GDM1 (cell line): ENCODE measurements around the gene TRAPPC2L.

Source experiments
- DNase-seq: peaks from one replicate; lab custom pipeline; 2025; lab: John Stamatoyannopoulos, UW

The TRAPPC2L gene

DNA sequence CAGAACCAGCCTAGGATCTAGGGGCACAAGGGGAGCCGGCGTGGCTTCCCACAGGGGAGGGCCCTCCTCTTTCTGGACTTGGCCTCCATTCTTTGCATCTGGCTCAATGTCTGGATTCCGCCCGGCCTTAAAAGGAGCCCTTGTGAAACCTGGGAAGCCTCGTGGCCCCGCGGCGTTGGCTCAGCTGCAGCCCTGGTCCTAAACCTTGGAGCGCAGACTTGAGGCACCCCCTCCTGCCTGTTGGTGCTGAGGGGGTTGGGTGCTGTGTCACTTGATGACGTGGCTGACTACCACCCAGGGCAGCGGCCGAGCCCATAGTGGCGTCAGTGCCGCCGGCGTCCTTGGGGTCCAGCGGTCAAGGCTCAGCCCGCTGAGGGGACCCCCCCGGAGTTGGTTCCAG is 4.4 kb downstream of the TRAPPC2L start:
- DNase-seq: no peak

DNA sequence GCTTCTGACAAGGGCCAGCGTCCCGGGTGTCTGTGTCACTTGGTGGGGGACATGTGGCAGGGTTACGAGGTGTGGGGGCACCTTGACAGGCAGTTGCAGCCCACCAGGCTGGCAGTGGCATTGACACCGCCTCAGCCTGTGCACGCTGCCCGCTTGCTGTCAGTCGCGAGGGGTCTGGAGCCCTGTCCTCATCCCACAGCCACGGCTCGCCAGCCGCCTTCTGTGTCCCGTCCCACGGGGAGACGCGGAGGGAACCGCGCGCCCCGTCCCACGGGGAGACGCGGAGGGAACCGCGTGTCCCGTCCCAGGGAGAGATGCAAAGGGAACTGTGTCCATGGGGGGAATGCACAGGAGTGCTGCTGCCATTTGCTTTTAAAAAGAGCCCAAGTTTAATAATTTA is 6.0 kb downstream of the TRAPPC2L start:
- no peak for DNase-seq

DNA sequence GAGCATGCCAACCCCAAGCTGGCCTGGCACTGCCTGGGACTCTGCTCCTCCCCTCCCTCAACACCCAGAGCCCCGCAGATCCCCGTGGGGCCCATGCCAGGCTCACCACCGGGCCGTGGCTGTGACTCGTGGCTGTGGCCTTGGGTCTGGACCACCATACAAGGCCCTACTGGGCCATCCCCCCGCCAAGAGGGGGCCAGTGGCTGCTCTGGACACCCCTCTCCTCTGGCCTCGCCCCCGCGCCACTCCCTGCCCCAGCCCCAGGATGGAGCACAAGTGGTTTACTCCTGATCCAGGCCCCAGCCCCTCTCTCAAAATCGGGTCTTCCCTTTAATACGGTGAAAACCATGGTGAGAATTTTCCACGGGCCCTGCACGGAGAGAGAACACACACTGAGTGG is 6.5 kb downstream of the TRAPPC2L start:
- DNase-seq: no peak

DNA sequence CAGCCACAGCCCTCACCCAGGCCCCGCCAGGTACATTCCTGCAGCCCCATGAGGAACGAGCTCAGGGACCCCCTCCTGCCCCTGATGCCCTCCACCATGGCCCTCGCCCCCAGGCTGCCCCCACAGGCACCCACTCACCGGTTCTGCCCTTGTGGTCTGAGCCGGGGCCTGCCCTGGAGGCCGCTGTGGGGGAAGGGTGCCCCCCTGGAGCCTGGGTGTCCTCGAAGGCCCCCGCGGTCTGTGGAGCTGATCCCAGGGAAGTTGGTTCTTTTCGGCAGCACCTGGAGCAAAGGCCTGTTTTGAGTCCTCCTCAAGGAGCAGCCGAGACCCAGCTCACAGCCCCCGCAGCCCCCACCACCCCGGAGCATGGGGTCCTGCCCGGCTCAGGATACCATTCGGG is 7.2 kb downstream of the TRAPPC2L start:
- no peak for DNase-seq

DNA sequence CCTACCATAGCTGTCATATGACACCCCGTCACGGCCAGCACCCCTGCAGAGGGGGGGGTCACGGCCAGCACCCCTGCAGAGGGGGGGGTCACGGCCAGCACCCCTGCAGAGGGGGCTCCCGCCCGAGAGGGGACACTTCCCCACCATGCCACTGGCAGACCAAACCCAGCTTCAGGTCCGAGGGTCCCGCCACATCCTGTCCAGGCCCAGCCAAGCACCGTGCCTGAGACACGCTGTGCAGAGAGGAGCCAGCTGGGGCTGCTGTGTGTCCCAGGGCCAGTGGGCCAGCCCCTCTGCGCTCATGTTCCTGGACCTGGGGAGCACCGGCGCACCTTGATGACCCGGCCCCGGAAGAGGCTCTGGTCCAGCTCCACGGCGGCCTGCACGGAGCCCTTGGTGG is 7.6 kb downstream of the TRAPPC2L start:
- DNase-seq: no peak

DNA sequence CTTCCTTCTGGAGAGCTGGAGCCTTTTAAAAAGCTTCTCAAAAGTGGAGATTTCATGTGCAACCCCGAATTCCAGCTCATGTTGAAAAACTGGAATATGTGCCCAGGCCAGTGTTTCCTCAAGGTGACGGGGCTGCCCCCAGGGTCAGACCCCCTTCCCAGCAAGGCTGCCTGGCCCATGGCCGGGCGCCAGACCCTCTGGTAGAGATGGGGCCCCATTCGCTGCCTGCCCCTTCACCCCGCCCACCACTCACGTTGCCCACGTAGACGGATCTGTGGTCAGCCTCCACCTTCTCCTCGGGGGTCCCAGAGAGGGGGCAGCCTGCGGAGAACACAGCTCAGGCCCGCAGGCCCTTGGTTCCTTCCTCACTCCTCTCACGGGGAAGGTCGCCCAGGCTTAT is 8.4 kb downstream of the TRAPPC2L start:
- no peak for DNase-seq

DNA sequence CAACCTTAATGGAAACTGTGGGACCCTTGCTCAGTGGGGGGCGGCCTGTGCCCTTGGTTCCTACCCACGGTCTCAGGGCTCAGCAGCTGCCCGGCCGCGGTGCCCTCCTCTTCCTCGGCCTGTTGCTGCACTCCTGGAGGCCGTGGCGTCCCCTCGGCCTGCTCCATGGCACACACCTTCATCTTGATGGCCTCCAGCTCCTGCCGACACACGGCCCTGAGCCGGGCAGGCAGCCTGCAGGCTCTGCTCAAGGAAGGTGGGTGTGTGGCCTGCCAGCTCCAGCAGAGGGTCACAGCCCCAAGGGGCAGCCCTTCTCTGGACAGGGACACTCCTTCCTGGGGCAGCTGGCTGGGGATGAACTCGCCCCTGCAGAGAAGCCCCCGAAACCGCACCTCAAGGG is 8.8 kb downstream of the TRAPPC2L start:
- DNase-seq: no peak

DNA sequence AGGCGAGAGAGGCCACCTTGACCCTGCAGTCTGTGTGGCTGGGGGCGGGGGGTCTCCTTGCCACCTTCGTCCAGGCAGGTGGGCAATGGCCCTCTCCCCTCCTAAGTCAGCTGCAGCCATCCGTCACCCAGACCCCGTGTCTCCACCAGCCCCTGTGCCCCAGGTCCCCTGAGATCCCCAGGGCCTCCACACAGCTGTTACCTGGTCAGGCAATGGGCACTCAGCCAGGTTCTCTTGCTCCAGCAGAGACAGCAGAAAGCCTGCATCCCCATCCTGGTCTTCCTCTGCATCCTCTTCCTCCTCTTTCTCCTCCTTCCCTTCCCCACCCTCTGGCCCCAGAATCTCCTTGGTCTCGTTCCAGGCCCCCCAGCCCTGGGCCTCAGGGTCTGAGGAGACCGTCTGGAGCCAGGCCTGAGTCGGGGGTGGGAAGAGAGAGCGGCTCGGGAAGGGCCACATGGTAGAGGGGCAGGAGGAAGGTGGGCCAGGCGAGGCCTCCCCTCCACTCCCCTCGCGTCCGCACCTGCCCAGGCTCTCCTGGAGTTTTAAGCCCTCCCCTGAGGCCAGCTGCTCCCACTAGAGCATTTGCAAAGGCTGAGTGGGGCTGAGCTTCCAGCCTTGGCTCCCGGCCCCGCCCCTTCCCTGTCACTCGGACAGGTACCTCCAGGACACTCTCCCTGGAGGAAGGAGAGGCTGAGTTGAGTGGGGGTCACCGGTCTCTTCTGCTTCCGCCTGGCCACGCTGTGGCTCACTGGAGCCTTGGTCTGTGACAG is 9.4 kb downstream of the TRAPPC2L start, which contains the start of gene PABPN1L:
PABPN1L (minus strand) TSS at position 510 of the 770 bp plus-strand sequence; CDS start at position 456, 54 bp downstream.
- no peak for DNase-seq

DNA sequence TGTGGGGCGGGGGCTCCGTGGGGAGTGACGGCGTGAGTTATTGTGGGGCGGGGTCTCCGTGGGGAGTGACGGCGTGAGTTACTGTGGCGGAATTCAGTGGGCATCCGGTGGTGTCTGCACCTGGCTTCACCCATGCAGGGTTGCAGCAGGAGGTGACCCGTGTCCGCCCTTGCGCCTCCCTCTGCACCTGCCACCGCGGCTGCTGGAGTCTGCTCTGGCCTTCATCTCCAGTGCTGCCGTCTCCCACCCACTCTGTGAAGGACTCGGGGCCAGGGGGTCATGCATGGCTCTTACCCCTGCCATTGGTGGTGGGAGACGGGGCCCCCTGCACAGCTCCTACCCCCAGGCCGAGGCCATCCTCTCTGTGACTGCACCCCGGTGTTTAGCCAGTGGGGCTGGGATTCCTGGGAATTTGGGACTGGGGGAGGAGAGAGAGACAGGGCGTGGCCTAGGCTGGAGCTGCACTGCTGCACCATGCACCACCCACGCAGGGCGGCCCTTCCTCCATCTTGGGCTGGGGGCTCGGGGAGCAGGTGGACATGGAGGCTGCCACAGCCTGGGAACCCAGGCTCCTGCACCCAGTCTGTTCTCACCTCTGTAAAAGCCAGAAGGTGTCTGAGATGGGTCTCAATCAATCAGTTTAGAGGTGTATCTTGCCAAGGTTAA is 10.8 kb downstream of the TRAPPC2L start:
- DNase-seq: no peak

DNA sequence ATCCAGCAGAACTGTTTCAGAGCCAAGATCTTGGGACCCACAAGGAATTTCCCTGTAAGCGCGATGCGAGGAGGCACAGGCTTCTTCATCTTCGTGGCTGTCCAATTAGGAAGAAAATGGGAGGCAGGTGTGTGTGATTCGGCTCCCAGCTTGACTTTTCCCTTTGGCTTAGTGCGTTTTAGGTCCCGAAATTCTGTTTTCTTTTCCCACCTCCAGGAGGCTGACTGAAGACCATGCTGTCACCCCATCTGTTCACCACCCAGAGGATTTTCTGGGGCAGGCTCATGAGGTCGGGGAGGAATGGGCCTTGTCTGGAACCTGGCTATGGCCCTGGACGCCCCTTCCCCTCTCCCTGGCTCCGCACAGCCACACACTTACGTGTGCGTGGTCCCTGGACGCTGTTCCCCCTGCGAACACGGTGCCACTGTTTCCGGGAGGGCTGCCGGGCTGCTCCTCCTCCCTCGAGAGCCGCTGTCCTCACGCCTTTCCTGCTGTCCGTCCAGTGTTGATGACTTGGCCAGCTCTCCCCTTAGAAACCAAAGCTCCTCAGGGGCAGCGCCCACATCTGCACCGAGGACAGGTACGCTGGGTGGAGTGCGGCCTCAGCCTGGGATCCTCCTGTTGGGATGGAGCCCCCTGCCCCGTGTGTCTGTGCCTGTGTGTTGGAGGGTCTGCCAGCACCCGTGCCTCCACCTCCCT is 12.2 kb downstream of the TRAPPC2L start:
- DNase-seq: no peak

DNA sequence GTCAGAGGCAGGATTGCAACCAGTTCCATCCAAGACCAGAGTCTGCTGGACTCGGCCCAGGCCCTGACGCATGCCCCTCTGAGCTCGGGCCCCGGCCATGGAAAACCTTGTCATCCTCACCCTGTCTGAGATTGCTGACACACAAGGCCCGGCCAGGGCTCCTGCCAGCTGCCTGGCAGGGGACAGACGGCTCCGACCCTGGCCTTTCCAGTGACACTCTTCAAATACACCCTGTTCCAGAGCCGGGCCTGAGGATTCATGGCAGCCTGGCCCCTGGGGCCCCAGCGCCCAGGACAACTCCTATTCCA is 12.7 kb downstream of the TRAPPC2L start:
- DNase-seq: no peak

DNA sequence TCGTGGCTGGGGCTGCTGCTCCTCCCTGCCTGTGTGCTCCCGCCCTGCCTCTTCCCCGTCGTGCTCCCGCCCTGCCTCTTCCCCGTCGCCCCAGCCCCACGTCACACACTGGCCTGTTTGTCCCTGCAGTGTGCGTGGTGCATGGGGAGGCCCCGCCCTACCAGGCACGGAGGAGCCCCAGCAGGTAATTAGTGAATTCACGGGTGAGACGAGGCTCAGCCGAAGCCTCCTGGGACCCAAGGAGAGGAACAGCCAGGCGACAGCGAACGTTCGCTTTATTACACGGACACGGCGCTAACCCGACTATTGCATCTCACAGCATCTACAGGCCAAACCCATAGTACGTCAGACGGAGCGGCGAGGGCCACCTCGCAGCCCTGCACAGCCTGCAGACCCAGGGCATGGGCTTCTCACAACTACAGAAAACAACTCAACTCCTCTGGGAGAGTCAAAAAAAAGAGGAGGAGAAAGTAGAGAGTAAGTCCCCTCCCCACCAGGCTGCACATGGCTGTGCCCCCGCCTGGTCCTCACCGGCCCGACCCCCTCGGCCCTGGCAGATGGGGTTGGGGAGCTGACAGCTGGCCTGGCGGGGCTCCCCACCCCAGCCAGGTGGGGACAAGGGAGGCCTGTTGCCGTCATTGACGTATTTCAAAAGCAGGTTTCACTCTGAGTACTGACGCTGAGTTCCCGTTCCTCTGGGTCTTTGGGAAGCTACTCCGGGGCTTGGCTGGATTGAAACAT is 13.9 kb downstream of the TRAPPC2L start:
- no peak for DNase-seq

DNA sequence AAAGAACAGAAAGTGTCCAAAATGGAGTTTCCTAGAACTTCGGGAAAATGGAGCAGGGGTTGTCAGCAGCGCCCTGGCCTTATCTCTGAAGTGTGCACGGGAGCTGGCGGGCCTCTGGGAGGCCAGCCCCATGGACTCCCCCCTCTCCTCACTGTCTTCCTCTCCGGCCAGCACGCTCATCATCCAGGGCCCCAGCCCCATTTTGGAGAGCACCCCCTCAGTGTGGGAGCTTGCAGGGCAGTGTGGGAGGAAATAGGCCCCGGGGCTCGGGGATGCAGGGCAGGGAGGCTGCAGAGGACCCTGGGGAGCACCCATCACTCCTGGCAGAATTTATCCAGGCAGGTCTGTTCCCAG is 14.4 kb downstream of the TRAPPC2L start:
- no peak for DNase-seq

DNA sequence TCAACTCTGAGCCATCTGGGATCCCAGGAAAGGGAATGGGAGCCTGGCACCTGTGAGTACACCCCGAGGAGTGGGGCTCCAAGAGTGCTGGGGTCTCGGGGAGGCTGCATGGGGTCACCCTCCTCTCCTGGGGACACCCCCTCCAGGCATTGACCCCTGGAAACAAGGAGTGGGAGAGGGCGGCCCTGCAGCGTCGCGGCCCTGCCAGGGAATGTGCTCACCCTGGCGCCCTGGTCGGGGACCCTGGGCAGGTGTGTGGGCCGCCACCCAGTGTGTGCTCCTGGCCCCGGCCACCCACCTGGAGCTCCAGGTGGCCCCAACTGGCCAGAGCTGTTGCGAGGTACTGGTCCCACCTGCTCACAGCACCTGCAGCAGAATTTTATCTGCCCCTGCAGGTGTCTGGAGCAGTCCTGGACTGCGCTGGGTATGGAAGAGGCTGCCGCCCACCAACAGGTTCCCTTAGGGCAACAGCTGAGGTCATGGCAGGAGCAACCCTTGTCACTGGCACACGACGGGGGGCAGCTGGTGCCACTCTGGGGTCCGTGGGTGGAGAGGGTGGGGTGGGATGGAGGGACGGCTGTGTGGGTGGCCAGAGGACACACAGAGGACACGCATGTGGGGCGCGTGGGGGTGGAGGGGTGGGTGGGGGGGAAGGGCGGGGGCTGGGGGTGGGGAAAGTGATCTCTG is 14.9 kb downstream of the TRAPPC2L start:
- DNase-seq: no peak

DNA sequence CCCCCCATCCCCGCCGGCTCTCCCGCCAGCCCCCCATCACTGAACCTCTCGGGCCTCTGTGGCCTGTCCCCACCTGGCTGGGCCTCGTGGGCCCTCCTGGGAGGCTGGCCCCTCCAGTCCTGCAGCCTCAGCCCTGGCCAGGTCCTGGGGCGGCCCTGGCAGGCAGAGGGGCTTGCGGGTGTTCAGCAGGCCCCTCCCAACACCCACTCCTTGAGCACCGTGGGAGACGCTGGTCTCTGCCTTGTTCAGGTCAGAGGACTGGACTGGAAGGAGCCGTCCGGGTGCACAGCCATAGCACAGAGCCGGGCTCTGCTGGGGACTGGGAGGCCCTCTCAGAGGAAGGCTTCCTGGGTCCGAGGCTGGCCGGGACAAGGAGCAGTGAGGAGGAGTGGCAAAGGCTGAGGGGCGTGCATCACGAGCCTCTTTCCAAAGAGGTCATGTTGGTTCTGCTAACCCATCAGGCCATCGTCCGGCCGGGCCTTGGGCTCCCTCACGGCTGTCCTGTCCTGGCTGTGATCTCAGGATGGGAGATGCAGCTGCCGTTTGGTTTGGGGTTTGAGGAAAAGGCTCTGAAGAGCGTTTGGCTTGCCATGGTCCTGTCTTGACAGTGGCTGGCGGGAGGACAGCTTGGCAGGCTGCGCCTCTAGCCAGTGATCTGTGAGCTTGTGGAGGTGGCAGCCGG is 15.9 kb downstream of the TRAPPC2L start:
- no peak for DNase-seq

DNA sequence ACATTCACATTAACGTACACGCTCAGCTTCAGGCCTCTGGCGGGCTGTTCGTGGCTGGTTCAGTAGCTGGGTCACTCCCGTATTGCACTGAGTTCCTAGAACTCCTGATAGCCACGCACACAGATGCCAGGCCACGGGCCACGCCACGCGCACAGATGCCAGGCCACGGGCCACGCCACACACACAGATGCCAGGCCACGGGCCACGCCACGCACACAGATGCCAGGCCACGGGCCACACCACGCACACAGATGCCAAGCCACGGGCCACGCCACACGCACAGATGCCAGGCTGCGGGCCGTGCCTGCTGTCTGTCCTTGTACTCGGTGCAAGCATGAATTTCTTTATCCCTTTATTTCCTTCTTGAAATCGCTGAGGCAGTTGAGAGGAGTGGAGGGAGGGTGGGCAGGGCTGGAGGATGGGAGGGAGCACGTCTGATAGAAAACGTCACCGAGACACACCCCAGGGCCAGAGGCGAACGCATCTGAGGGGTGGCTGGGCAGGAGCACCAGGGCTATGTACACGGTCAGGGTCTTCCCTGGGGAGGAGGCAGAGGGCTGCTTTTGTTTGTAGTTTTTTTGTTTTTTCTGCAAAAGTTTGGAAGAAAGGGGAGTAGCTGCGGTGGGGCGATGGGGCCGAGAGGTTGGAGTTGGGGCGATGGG is 18.1 kb downstream of the TRAPPC2L start:
- no peak for DNase-seq

DNA sequence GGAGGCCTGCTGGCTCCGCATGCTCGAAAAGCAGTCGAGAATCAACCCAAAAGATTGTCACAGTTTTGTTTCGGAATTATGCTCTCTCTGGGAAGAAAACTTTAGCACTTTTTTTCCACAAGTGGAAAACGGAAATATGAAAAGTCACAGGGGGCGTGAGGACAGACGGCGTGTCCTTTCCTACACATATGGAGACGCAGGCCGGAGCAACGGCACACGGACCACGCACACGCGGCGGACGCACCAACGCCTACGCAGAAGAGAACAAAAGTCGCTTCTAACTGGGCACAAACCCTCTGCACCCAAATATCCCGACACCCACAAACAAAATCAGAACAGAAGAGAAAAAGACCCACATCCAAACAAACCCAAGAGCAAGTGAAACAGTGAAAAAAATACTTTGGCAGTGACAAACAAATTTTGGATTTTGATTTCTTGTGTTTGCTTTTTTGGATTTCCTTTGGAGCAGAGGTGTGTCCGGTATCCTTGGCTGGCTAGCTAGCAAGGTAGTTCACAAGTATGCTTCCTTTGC is 18.8 kb downstream of the TRAPPC2L start:
- DNase-seq: no peak

DNA sequence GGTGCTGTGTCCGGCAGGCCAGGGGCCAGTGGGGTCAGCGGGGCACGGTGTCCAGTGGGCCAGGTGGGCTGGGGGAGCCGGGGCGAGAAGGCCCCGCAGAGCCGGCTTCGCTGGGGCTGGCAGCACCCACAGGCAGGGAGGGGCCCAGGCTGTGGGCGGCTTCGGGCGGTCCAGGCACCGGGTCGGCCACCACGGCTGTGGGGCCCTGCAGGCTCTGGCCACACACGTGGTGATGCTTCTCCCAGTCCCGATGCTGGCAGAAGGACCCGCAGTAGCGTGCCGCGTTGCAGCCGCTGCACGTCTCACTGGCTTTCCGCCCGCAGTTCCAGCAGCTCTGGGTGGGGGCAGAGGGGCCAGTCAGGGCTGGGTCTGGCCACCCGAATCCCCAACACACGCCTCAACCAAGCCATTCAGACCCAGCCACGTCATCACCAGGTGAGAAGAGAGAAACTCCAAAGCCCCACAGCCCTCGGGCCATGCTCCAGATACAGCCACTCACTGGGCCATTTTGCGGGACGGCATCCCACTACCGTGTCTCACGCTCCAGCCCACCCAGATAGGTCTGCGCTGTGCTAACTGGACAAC is 20.1 kb downstream of the TRAPPC2L start:
- DNase-seq: no peak

DNA sequence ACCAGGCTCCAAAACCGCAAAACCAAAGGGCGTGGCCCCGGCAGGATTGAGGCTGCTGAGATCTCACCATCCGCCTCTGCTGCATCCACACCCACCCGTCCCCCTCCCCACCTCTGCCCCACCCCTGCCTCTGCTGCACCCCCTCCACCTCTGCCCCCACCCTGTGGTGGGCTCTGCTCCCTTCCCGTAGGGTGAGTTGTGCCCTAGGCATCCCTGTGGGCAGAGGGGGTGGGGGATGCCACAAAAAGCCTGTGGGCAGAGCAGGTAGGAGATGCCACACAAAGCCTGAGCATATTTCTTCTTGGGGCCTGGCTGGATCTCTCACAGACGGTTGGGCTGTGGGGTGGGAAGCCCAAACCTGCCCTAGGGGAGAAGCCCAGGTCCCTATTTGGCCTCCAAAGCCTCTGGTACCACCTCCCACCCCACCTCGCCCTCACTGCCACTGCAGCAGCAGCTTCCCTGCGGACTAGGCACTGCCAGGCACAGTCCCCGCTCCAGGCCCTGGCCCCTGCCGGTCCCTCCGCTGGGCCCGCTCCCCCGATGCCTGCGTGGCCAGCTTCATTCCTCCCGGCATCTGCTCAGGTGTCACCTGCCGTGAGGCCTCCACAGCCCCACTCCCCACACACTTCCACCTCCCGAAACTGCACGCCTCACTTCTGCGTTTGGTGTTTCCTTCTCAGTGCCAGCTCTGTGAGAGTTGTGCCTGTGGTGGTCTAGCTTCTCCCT is 20.8 kb downstream of the TRAPPC2L start:
- no peak for DNase-seq

DNA sequence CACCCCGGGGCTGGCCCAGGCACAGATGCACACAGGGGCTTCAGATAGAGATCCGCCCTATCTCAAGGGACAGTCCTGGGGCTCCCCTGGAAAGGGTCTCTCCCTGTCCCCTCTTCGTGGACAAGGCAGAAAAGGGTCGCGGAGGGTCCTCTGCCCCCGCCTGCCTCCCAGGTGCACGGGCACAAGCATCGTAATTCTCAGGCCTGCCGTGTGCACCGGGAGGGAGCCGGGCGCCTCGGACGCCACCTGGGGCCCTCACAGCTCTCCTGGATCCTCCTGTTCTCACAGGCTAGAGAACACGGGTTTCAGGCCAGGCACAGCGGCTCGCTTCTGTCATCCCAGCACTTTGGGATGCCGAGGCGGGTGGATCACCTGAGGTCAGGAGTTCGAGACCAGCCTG is 21.4 kb downstream of the TRAPPC2L start:
- DNase-seq: no peak
